Measurements from ENCODE around the gene SHQ1.
"Not testable (repeated sequence)": the region's sequence is repeated elsewhere in the genome, so short reads cannot be mapped to it uniquely, and the experiment has no call there.

The SHQ1 gene

DNA sequence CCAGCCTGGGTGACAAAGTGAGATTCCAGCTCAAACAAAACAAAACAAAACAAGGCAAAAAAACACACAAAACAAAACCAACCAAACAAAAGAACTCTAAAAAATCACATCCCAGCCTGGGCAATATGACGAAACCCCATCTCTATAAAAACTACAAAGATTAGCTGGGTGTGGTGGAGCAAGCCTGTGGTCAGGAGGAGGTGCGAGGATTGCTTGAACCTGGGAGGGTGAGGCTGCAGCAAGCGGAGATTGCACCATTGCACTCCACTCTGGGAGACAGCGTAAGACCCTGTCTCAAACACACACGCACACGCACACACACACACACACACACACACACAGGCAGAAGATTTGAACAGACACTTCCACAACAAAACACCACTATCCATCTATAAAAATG lies 99.6 kb downstream of the SHQ1 start:
- DNase-seq (ENCODE audit: low read depth) = no peak

DNA sequence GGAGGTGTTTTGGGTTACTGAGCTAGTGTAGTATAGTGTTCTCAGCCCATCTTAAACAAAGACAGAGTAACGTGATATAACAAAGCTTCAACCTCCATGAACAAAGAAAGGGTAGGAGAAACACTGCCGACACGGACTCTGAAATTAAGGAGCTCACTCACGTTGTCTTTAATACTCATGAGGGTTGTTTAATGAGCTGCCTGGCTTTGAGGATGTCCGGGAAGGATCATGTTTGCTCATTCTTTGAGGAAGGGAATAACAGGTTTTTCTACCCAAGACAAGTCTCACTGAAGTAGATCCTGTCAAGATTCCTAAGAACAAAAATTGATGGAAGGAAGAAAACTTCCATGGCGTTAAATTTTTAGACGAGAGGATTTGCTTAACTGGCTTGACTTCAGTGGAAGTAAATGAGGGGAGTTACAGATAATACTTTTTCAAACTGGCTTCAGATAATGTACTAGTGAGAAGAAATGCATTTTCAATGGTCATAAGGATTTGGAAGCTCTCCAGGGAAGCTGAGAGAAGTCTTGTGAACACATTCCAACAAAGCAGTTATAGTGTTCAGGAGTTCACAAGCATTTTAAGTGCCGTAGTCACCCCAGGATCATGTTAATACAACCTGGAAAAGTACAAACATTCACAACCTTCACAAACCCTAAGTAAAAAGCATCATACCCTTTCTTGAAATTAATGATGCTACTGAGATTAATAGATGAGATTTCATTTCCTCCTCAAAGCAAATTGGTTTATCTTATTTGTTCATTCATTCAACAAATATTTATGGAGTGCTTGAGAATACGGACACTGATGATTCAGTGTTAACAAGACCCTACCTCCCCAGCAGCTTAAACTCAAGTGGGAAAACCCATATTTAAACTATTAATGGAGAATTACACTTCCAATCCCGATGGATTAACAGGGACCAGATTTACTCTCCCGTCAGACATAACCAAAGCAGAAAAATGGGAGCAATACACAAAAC lies 101.5 kb downstream of the SHQ1 start:
- DNase-seq (ENCODE audit: low read depth) = no peak

DNA sequence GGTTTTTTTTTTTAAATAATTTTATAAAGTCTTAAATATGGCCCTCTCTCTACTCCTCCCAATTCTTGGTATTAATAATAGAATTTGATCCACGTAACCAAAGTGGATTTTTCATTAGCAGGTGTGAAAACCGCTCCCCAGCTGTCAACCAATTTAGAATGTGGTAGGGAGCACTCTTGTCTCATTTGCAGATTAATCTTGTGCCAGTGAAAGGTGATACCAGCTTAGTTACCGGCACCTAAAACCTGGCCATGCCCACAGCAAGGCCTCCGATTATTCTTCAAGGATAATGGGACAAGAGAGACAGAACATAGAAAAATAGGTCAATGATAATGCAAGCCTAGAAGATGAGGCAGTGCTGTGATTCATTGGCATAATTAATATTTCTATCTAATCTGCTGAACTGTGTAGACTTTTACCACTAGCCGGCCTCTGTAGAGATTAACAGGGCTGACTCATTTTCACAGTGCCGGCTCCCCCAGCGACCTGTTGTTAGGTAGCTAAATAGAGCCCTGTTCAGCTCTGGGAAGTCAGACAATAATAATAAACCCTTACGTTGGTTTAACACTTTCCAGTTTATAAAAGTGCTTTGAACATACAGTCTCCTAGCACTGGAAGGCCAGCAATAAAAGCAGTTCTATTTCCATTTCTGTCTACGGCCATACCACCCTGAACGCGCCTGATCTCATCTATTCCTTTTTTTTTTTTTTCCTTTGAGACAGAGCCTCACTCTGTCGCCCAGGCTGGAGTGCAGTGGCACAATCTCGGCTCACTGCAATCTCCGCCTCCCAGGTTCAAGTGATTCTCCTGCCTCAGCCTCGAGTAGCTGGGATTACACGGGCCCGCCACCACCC lies 102.9 kb downstream of the SHQ1 start:
- DNase-seq (ENCODE audit: low read depth) = no peak

DNA sequence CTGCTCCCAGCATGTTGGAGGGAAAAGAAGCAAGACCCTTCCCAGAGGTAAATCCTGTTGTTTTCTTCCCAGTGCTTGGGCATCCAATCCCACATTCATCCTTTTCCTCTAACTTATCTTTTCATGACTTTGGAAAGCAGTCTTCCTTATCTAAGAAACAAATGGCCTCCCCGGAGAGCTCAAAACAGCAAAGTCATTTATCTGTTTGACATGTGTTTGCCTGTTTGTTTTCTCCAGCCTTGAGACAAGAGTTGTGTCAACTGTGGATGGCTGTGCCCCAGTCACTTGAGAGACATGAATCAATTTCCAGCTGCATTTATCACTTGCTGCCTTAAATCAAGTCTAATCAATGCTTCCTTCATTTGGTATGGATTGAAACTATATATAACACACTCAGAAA lies 103.9 kb downstream of the SHQ1 start:
- no peak for DNase-seq (ENCODE audit: low read depth)

DNA sequence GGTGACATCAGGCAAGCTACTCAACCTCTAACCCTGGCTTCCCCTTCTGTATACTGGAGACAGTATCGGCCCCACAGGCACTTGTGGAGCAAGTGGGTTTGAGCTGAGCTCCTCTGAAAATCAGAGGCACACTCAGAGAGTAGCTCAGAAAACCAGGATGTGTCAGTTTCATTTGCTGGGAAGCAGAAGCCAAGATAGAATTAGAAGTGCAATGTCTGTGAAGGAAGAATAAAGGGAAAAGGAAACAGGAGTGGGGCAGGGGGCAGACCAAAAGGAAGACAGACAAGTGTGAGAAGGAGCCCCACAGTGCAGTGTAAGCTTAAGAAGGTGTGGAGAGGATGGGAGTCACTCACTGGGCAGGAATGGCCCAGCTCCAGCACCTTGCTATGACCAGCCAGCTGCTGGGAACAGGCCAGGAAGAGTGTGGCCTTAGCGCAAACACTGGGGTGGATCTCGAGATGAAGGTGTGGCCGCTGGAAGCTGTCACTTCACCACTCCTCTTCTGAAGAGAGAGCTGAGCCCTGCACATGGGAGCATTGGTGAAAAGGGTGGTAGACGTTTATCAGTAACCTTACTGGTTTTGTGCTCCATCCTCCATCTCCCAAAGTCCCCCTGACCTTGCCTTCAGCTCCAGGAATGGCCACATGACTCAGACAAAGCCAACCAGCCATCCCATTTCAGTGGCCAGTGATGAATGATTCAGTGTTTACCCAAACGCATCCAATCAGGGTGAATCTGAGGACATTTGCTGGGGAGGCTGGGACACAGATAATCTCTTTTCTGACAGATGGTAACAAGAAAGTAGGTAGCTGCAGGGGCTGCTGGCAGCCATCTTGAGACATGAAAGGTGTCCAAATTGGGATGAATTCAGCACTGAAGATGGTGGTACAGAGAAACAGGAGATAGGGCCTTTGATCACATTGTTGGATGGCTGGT lies 108.4 kb downstream of the SHQ1 start:
- DNase-seq (ENCODE audit: low read depth) = no peak

DNA sequence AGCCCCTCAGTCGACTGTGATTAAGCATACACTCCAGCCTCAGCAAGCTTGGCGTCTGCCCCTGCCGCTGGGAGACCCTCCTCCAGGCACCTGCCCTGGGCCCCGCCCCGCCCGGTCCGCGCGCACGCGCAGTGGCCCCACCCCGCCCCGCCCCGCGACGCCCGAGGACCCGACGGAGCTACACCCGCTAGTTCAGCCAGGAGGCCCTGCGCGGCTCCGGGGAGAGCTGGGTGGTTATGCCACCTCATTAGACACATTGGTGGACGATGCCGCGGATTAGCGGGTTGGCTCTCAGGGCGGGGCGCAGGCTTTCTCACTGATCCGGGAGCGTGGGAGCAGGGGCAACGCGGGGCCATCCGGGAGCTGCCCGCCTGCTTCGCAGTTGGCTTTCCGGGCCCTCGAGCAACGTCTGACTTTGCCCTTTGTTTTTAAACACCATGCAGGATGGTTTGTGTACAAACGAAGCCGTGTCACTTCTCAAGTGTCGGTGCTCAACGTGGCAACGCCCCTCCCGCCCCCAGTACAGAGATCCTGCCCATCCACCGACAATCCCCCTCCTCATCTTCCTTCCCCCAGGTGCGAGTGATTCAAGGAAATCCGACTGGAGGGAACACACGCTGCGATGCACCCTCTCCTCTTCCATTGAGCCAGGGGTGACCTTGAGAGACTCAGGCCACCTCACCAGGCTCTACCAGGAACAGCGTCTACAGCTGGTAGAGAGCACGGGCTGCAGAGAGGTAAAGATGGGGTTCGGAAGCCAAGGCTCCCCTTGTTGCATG lies 109.3 kb downstream of the SHQ1 start:
- DNase-seq (ENCODE audit: low read depth) = peak; percentile 45

DNA sequence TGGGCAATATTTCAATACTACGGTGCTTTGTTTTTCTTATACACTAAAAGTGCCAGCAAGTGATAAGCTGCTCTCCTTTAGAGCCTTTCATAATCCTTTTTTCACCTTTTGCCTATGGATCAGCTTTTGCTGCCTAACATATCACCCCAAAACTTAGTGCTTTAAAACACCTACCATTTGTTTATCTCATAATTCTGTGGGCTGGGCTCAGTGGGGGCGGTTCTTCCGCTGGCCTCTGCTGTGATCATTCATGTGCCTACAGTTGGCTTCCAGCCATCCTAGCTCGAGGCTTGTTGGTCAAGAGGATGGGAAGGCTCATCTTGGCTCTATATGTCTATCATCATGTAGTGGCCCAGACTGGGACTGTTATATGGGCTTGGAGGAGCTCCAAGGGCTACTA lies 113.2 kb downstream of the SHQ1 start:
- DNase-seq (ENCODE audit: low read depth) = not testable (repeated sequence)

DNA sequence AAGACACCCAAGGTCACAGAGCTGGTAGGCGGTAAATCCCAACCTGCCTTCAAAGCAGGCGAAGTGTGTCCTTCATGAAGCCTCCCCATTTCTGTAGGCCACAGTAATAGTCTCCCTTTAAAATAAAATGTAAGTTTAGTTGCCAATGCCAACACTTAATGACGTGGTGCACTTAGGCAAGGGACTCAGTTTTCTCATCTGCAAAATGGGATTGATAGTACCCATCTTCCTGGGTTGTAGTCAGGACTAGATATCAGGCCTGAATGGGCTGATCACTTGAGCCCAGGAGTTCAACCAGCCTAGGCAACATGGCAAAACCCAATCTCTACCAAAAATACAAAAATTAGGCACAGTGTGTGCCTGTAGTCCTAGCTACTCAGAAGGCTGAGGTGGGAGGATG lies 114.6 kb downstream of the SHQ1 start:
- no peak for DNase-seq (ENCODE audit: low read depth)

DNA sequence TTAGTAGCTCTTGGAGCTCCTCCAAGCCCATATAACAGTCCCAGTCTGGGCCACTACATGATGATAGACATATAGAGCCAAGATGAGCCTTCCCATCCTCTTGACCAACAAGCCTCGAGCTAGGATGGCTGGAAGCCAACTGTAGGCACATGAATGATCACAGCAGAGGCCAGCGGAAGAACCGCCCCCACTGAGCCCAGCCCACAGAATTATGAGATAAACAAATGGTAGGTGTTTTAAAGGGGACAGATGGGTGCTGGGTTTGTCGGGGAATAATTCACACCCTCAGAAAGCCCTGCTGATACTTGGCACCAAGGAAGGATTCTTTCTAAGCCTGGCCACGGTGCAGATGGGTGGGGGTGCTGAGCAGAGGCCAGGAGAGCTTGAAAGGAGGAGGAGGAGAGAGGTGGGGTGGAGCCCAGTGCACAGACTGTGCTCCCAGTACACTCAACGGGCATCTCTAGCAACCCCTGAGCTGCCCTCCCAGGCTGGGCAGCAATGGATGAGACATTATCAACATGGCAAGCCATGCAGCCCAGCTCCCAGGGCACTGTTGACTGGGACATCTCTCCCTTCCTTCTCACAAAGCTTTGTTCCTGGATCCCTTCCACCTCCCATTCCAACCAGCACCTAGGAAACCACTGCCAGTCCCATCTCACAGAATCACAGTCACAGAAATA lies 115.4 kb downstream of the SHQ1 start:
- not testable (repeated sequence) for DNase-seq (ENCODE audit: low read depth)

DNA sequence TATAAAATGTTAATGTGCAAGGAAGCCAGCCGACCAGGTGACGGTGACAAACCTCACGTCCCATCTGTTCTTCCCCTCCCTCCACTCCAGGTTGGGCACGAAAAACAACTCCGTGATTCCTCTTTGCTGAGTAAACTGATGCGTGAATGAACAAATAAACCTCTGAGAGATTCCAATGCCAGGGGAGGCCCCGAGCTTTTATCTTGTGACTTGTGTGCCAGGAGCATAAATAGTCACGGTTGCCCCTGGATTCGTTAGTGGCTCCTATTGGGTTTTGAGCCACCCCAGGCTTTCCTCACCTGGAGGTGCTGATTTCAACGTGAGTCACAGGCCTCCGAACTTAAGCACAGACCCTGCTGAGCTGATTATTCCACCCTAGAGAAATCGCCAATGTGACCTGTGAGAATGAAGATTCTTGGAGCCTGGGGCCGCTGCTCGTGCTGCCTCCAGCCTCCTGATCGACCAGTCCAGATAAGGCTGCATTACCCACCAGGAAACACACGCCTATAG lies 119.2 kb downstream of the SHQ1 start:
- DNase-seq (ENCODE audit: low read depth) = no peak

DNA sequence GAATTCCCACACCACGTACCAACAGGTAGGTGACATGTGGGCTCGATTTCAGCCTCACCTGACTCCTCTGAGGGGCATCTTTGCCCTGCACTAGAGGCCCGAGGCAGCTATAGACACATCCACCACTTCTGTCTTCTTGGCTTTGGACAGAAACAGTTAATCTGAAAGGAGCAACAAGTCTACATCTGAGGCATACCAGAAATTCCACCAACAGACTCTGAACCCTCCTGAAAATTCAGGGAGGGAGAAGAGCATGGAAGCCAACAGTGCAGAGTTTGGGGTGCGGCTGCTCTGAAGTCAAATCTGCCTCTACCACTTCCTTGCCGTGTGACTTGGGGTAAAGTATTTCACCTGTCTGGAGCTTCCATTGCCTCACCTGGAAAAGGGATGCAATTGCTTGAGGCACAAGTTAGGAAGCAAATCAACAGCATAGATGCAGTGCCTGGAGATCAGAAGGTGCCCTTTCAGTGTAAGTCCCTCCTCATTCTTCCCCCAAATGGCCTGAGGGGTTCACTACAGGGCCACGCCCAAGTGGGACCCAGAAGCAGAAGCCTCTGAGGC lies 119.8 kb downstream of the SHQ1 start:
- no peak for DNase-seq (ENCODE audit: low read depth)

DNA sequence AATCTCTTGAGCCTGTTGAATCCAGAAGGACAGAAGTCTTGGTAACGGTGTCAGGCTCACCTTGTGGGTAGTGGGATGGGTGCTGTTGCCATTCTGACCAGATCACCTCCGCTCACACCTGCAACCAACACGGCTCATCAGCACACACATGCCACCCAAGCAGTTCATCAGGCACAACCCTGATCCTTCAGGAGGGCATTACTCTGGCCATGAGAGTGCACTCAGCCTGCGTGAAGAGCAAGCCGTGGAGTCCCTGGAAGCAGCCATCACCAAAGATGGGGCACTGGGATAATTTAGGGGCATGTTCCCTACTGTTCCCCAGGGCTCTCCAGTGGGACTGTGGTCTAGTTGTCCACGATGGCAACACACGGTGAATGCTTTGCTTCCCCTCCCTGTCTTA lies 120.5 kb downstream of the SHQ1 start:
- no peak for DNase-seq (ENCODE audit: low read depth)

DNA sequence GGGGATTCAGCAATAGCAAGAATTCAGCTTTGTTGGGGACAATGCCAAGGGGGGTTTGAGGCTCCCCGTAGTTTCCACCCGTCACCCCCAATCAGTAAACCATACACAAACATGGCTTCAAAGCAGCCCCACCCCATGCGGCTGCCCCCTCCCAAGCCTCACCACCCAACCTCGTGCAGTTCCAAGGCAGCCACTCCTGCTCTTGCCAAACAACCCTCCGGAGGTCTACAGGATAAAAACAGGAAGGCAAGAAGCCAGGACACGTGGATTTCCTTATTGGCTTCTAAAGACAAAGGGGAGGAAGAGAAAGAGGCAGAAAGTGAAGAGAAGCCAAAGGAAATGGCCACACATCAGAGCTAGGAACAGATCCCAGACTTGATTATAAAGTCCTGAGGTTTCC lies 121.1 kb downstream of the SHQ1 start:
- DNase-seq (ENCODE audit: low read depth) = no peak

DNA sequence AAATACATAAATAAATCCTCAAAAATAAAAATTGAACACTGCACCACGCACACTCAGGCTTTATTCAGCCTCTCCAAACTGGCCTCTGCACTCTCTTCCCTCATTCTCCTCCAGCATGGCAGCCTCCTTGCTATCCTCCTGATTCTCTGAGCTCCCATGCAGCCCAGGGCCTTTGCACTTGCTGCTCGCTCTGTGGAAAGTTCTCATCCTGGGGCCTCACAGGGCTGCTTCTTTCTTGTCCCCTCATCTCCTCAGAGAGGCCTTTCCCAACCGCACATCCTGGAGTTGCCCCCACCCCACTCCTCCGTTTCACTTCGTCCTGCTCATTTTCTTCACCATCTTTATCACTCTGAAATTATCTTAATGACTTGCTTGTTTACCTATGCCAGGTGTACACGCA lies 123.0 kb downstream of the SHQ1 start:
- no peak for DNase-seq (ENCODE audit: low read depth)

DNA sequence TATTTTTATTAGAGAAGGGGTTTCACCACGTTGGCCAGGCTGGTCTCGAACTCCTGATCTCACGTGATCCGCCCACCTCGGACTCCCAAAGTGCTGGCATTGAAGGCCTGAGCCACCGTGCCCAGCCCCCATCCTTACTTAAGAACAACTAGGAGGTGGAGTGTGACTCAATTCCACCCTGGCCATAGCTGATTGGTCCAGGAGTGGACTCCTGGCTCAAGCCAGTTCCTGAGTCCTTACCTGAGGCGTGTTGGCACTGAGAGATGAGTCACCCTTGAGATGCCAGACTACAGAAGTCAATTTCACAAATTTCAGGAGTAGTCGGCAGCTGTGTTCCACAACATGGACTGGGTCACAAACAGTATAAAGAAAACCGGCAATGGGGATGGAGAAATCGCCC lies 124.2 kb downstream of the SHQ1 start:
- no peak for DNase-seq (ENCODE audit: low read depth)

DNA sequence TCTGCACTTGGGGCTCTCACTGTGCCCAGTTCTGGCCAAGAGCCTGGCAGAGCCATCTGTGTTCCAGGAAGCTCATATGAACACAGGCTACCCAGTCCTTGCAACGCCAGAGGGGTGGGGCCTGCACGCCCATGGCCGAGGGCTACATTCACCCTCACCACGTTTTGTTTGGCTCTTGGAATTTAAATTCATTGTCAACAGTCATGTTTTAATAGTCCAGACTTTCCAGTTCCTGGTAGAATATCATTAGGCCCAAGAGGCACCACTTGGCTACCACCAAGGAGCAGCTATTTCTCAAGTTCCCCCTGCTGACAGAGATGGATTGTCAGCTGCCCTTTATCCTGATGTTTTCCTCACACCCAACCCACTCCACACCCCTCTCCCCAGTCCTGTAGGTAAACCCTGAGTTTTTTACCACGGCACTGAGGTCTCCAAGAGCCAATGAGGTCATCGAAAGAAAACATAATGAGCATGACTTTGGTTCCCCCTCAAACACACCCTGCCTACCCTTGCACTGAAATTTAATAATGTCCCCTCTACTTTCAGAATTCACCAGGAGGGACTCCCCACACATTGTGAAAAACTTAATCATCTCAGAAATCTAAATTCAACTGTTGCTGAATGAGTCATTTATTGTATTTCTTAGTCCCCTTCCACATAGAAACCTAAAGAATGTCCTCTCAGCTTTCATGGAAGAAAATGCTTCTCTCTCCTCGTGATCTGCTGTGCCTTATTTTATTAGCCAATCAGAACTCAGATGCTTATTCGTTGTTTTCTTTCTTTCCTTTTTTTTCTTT lies 125.1 kb downstream of the SHQ1 start:
- DNase-seq (ENCODE audit: low read depth) = no peak

DNA sequence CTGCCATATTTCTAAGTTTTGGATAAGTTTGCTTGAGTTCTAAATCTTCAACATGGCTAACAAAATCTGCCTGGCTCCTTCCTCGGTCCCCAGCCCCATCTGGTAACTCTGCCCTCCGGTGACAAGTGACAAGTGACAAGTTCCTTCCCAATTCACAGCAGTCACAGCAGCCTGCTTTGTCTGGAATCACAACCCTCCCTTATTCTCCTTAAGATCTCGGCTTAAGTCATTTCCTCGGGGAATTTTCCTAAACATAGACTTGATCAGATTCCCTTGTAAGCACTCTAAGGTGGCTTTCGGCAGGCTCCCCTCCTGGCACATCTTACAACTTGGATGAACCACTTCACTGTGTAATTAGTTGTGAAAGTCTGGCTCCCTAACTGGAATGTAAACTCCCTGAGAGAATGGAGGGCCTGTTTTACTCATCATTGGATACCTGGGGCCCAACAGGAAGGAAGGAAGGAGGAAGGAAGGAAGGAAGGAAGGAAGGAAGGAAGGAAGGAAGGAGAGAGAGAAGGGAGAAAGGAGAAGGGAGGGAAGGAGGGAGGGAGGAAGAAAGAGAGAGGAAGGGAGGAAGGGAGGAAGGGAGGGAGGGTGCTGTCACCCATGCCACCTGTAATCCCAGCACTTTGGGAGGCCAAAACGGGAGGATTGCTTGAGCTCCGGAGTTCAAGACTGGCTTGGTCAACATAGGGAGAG lies 126.4 kb downstream of the SHQ1 start:
- DNase-seq (ENCODE audit: low read depth) = no peak

DNA sequence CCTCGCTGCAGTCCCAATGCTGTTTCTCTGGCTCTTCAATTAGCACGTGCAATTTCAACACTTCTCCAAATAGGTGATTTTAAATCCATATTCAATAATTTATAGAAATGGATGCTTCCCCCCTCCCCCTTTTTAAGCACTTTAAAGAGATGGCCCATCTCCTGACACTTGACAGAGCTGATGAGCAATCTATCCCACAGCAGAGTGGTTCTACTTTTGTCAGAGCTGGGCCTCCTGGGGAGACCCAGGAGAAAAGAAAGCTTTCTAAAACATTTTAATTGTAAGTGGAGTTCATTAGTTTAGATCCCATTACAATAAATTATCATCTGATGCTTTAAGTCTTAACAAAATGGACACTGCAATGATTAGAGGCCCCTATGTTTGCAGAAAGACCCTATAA lies 127.7 kb downstream of the SHQ1 start:
- DNase-seq (ENCODE audit: low read depth) = no peak

DNA sequence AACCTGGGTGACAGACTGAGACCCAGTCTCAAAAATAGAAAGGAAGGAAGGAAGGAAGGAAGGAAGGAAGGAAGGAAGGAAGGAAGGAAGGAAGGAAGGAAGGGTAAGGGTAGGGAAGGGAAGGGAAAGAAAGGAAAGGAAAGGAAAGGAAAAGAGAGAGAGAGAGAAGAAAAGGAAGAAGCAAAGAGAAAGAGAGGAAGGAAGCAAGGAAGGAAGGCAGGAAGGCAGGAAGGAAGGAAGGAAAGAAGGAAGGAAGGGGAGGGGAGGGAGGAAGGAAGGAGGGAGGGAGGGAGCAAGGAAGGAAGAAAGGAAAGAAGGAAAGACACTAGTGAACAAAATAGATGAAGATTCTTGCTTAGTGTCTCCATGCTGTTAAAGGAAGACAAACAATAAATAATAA lies 129.1 kb downstream of the SHQ1 start:
- DNase-seq (ENCODE audit: low read depth) = no peak
